NCI-H446 treated with DMSO at 0.1 percent for 48 hours (cell line): ENCODE measurements around the gene EVI5L.

Source experiments
- DNase-seq: peaks from one replicate; lab custom pipeline; 2025; lab: John Stamatoyannopoulos, UW

EVI5L gene

GRCh38 chr19:7860714-7861618 is 30.9 kb downstream of the EVI5L start:
- peak; percentile 29 for DNase-seq

GRCh38 chr19:7861619-7862412 is 31.8 kb downstream of the EVI5L start:
- DNase-seq, result no peak

GRCh38 chr19:7862413-7862951 is 32.5 kb downstream of the EVI5L start:
- no peak for DNase-seq

- DNase-seq, result no peak
Observed at GRCh38 chr19:7863157-7863970, 33.3 kb downstream of the EVI5L start.

- DNase-seq, result no peak
Observed at GRCh38 chr19:7863971-7864689, 34.1 kb downstream of the EVI5L start.

- DNase-seq, result no peak
Observed at GRCh38 chr19:7864690-7865074, 34.7 kb downstream of the EVI5L start.

- no peak for DNase-seq
Observed at GRCh38 chr19:7865262-7865911, 35.4 kb downstream of the EVI5L start.

GRCh38 chr19:7866399-7867091 is 36.5 kb downstream of the EVI5L start:
- DNase-seq, result no peak

GRCh38 chr19:7867092-7867844 is 37.2 kb downstream of the EVI5L start:
- DNase-seq, result no peak

GRCh38 chr19:7868326-7868670 is 38.3 kb downstream of the EVI5L start:
- DNase-seq, result no peak

GRCh38 chr19:7868671-7869452 is 38.8 kb downstream of the EVI5L start:
- DNase-seq, result no peak

- no peak for DNase-seq
Observed at GRCh38 chr19:7869453-7869909, 39.5 kb downstream of the EVI5L start.

- DNase-seq, result no peak
Observed at GRCh38 chr19:7869910-7870511, 40.0 kb downstream of the EVI5L start.

GRCh38 chr19:7870571-7871436 is 40.8 kb downstream of the EVI5L start:
- DNase-seq, result no peak

GRCh38 chr19:7871437-7872305 is 41.7 kb downstream of the EVI5L start:
- DNase-seq, result no peak
